ENCODE data around the gene RHOT2.

GRCh38 chr16:674968-675883, 7.3 kb downstream of the RHOT2 start, which contains the start of gene RHBDL1:
- TF ChIP-seq CTCF (IDR thresholded peaks at IDR 0.05) (peak; percentile 14), ZFX (IDR thresholded peaks at IDR 0.05; ENCODE audit: borderline replicate concordance) (no peak)

Data from 22Rv1 (cell line).